ENCODE results near the gene XNDC1N.

The XNDC1N gene

DNA sequence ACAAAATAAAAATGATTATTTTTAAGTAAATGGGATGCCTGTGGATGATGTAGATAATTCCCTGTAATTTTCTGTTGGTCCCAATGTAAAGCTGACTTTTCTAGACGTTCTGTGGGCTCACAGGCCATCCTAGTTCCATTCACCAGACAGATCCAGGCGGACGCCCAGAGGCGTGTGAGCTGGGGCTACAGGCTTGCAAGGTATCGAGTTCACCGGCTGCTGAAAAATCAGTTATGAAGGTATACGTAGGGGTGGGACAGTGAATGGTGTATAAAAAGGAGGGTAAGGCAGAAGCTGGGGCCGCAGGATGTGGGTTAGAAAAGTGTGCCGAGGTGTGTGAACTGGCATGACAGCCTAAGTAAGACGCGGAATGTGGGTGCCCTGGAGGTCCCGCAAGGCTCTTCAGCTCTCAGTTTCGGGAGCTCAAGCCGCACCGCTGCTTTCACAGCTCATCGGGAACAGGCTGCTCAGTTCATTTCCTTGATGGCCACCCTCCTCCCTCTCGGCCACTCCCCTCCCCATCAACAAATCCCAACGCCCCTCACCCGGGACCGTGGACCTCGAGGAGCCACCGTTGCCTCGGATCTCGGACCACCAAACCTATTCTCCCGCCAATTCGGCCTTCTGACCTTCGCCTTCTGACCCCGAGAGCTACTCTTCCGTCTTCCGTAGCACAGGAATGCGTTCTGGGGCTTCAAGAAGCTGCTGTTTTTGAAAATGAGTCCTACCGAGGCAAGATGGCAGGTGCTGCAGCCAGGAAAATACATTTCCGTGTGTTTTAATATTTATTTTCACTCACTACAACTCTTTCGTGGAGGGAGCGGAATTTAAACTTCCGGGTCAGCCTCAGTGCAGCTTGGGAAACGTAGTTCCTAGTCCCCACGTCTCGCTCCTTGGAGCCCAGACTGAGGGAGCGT lies at the start of gene XNDC1N:
Gene XNDC1N (minus strand): TSS at position 775 of the 917 bp plus-strand sequence. CDS start 5,241 bp downstream, outside the sequence.
- Histone ChIP-seq H3K9me3 (replicated peaks; ENCODE audit: insufficient read depth, low read length) (no peaks in the 10 kb centered on the region), H3K27me3 (replicated peaks; ENCODE audit: insufficient read depth, low read length) (no peaks in the 10 kb centered on the region), H2AFZ (ENCODE audit: low read length) (peak within 1 kb of the TSS; percentile 92), H3K4me3 (ENCODE audit: low read length) (peak within 1 kb of the TSS; percentile 94), H3K4me1 (ENCODE audit: low read length) (peaks cover 11% of the 10 kb centered on the region), H4K20me1 (ENCODE audit: insufficient read depth, low read length) (no peaks in the 10 kb centered on the region), H3K9ac (ENCODE audit: low read length) (peak within 1 kb of the TSS; percentile 95), H3F3A (ENCODE audit: insufficient read depth, low read length) (peaks cover 4% of the 10 kb centered on the region), H3K36me3 (replicated peaks; ENCODE audit: insufficient read depth, low read length) (no peaks in the 10 kb centered on the region), H3K27ac (ENCODE audit: low read length) (peak within 1 kb of the TSS; percentile 95), H3K9me2 (replicated peaks; ENCODE audit: insufficient read depth, low read length) (no peaks in the 10 kb centered on the region), H3K79me2 (ENCODE audit: low read length) (peaks cover 54% of the 10 kb centered on the region), H3K4me2 (ENCODE audit: low read depth, low read length) (peak within 1 kb of the TSS; percentile 83)
- peak; percentile 89 for DNase-seq
- TF ChIP-seq EZH2phosphoT487 (IDR thresholded peaks at IDR 0.05; ENCODE audit: low read length) (no peak), EZH2 (optimal IDR thresholded peaks at IDR 0.05; ENCODE audit: low read depth, low read length) (no peak), CTCF (IDR thresholded peaks at IDR 0.05; ENCODE audit: low read length) (no peak)

- no peaks in the 10 kb centered on the region for H3K9me3 ChIP-seq (replicated peaks; ENCODE audit: insufficient read depth, low read length)
- DNase-seq = peak; percentile 57
- H4K20me1 ChIP-seq (ENCODE audit: insufficient read depth, low read length) = no peaks in the 10 kb centered on the region
- no peak overlapping the region for H3K4me3 ChIP-seq (ENCODE audit: low read length)
- H3K9ac ChIP-seq (ENCODE audit: low read length) = no peak overlapping the region
- no peaks in the 10 kb centered on the region for H3K9me2 ChIP-seq (replicated peaks; ENCODE audit: insufficient read depth, low read length)
- no peak for TF ChIP-seq EZH2phosphoT487 (IDR thresholded peaks at IDR 0.05; ENCODE audit: low read length)
- peak; percentile 79 for TF ChIP-seq CTCF (IDR thresholded peaks at IDR 0.05; ENCODE audit: low read length)
- H3K4me2 ChIP-seq (ENCODE audit: low read depth, low read length) = no peak overlapping the region
- H3K79me2 ChIP-seq (ENCODE audit: low read length) = 0 out of 2 replicates have a peak, but pooled peaks cover 3% of the 10 kb centered on the region
- H3K27me3 ChIP-seq (replicated peaks; ENCODE audit: insufficient read depth, low read length) = no peaks in the 10 kb centered on the region
- H3K36me3 ChIP-seq (replicated peaks; ENCODE audit: insufficient read depth, low read length) = no peaks in the 10 kb centered on the region
- H3K4me1 ChIP-seq (ENCODE audit: low read length) = no peaks in the 10 kb centered on the region
- H3F3A ChIP-seq (ENCODE audit: insufficient read depth, low read length) = no peaks in the 10 kb centered on the region; the same call in 1 of the 2 replicates
- H2AFZ ChIP-seq (ENCODE audit: low read length) = no peak overlapping the region
- no peak overlapping the region for H3K27ac ChIP-seq (ENCODE audit: low read length)
Measured at GRCh38 chr11:71977743-71978418, 49.5 kb upstream of the XNDC1N start.

DNA sequence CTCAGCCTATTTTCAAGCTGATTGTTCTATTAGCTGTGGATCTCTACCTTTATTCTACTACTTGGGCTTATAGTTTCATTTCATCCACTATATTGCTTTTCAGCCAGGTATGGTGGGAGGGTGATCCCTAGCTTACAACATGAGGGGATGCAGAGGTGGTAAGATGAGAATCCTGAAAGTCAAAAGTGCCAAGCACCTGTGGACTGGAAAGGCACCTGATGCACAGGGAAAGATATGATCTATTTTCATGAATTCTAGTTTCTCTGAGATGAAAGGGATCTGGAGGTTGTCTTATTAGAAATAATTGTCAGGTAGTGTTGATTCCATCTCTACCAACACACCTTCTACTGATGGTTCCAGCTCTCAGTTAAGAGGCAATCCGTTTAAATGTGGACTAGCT lies 48.7 kb upstream of the XNDC1N start:
- Histone ChIP-seq H3K4me1 (ENCODE audit: low read length) (no peaks in the 10 kb centered on the region), H3F3A (ENCODE audit: insufficient read depth, low read length) (no peaks in the 10 kb centered on the region; the same call in 1 of the 2 replicates), H2AFZ (ENCODE audit: low read length) (no peak overlapping the region), H3K9me2 (replicated peaks; ENCODE audit: insufficient read depth, low read length) (no peaks in the 10 kb centered on the region), H3K36me3 (replicated peaks; ENCODE audit: insufficient read depth, low read length) (no peaks in the 10 kb centered on the region), H3K27me3 (replicated peaks; ENCODE audit: insufficient read depth, low read length) (no peaks in the 10 kb centered on the region), H3K79me2 (ENCODE audit: low read length) (0 out of 2 replicates have a peak, but pooled peaks cover 3% of the 10 kb centered on the region), H3K9me3 (replicated peaks; ENCODE audit: insufficient read depth, low read length) (no peaks in the 10 kb centered on the region), H3K4me2 (ENCODE audit: low read depth, low read length) (no peak overlapping the region), H4K20me1 (ENCODE audit: insufficient read depth, low read length) (no peaks in the 10 kb centered on the region), H3K27ac (ENCODE audit: low read length) (no peak overlapping the region), H3K9ac (ENCODE audit: low read length) (no peak overlapping the region), H3K4me3 (ENCODE audit: low read length) (no peak overlapping the region)
- DNase-seq = no peak
- no peak for TF ChIP-seq EZH2phosphoT487 (IDR thresholded peaks at IDR 0.05; ENCODE audit: low read length)
- no peak for TF ChIP-seq EZH2 (optimal IDR thresholded peaks at IDR 0.05; ENCODE audit: low read depth, low read length)
- TF ChIP-seq CTCF (IDR thresholded peaks at IDR 0.05; ENCODE audit: low read length) = no peak
